Lower leg skin (tissue), 4 donors: Measurements from ENCODE around the gene YES1. TPM values are rescaled to one million over a fixed set of nuclear protein-coding genes. Genes with fewer than 3 reads are reported as not detected.
"Not testable (repeated sequence)": the region's sequence is repeated elsewhere in the genome, so short reads cannot be mapped to it uniquely, and the experiment has no call there.

Experiments used
- DNase-seq, 2 donors: peaks; one replicate each; pipeline ENCODE4 v3.0.0-alpha.2; 2019; ENCODE audit warnings: low spot score in 2 of 2
- H3K4me3 ChIP-seq: fragments of 200-600 bp; sonication (generic); 2 replicates; pipeline ENCODE4 v1.5.1; 2017; ENCODE audit warnings: mild to moderate bottlenecking, low read depth; ENCODE audit not compliant: poor library complexity, severe bottlenecking
- POLR2A ChIP-seq, 2 donors: fragments of 450-650 bp; IDR thresholded peaks; one replicate each; pipeline ENCODE4 v1.6.1; 2016 to 2017; ENCODE audit warnings: antibody characterized with exemption in 2 of 2, mild to moderate bottlenecking in 1 of 2, moderate library complexity in 1 of 2
- WGBS, 2 donors: methylation state at CpG; one replicate each; pipeline ENCODE4 v1.1.5; 2018; 5-methylcytosine and 5-hydroxymethylcytosine counted together
- intact Hi-C: fragments of 100-400 bp; cut with DNase I; formaldehyde crosslinking; loops from one replicate; pipeline ENCODE4 v1.15.0; 2023; ENCODE audit warnings: low total_unique reads
- total RNA-seq, 4 donors: library from RNA; depleted of rRNA; stranded (reverse); fragments of >200 nt; gene quantifications; one replicate each; pipeline ENCODE4 v1.1.0, GENCODE V29; 2016
- TF ChIP-seq, protein P1 (sequence below), 3 donors: fragments of 450-650 bp; IDR thresholded peaks; one replicate each; pipeline ENCODE4 v1.5.1; 2016; ENCODE audit warnings: antibody characterized with exemption in 3 of 3, mild to moderate bottlenecking in 3 of 3, moderate library complexity in 2 of 3

Gene YES1
- total RNA-seq, 4 donors from 2014 or later: 62.3 to 133 (median 90.0) TPM

- DNase-seq: no peak
- TF ChIP-seq POLR2A (IDR thresholded peaks at IDR 0.05): no peak
- TF ChIP-seq, protein P1, sequence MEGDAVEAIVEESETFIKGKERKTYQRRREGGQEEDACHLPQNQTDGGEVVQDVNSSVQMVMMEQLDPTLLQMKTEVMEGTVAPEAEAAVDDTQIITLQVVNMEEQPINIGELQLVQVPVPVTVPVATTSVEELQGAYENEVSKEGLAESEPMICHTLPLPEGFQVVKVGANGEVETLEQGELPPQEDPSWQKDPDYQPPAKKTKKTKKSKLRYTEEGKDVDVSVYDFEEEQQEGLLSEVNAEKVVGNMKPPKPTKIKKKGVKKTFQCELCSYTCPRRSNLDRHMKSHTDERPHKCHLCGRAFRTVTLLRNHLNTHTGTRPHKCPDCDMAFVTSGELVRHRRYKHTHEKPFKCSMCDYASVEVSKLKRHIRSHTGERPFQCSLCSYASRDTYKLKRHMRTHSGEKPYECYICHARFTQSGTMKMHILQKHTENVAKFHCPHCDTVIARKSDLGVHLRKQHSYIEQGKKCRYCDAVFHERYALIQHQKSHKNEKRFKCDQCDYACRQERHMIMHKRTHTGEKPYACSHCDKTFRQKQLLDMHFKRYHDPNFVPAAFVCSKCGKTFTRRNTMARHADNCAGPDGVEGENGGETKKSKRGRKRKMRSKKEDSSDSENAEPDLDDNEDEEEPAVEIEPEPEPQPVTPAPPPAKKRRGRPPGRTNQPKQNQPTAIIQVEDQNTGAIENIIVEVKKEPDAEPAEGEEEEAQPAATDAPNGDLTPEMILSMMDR (IDR thresholded peaks at IDR 0.05): no peak
- WGBS, 2 donors: 97% methylated on average over 2 of the region's 2 CpGs
- no peak overlapping the region for H3K4me3 ChIP-seq
- intact Hi-C loops: no loop called here
Observed at GRCh38 chr18:744832-745597, 67.0 kb downstream of the YES1 start.

- no peak overlapping the region for H3K4me3 ChIP-seq
- no peak for DNase-seq
- TF ChIP-seq, protein P1 (IDR thresholded peaks at IDR 0.05): peak in 1 of 3 donors; percentile 13
- TF ChIP-seq POLR2A (IDR thresholded peaks at IDR 0.05): no peak
- intact Hi-C loops: no loop called here
Observed at GRCh38 chr18:741931-742512, 70.0 kb downstream of the YES1 start.

GRCh38 chr18:732371-732770 is 79.7 kb downstream of the YES1 start:
- no peak for DNase-seq
- WGBS, 2 donors: 93 to 95% methylated on average over 3 of the region's 3 CpGs
- H3K4me3 ChIP-seq: no peak overlapping the region
- no peak for TF ChIP-seq POLR2A (IDR thresholded peaks at IDR 0.05)
- TF ChIP-seq, protein P1 (IDR thresholded peaks at IDR 0.05): no peak
- intact Hi-C loops: no loop called here

DNA sequence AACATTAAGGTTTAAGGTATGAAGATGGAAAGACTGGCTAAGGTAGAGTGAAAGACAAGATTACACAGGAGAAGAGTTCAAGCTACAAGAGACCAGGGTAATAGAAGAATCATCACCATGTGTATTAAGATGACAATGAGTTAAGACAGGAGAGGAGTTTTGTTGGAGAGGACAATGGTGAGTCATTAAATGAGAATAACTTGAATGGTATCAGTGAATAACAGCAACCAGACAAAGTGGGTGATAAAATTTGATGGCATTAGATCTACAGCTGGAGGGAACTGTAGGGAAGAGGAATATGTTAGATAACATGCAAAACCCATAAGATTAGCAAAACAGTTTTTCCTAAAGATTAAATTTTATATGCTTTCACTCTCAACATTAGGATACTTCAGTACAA is 80.9 kb downstream of the YES1 start:
- intact Hi-C loops: no loop called here
- no peak for DNase-seq
- no peak for TF ChIP-seq POLR2A (IDR thresholded peaks at IDR 0.05)
- TF ChIP-seq, protein P1 (IDR thresholded peaks at IDR 0.05): no peak
- H3K4me3 ChIP-seq: no peak overlapping the region

DNA sequence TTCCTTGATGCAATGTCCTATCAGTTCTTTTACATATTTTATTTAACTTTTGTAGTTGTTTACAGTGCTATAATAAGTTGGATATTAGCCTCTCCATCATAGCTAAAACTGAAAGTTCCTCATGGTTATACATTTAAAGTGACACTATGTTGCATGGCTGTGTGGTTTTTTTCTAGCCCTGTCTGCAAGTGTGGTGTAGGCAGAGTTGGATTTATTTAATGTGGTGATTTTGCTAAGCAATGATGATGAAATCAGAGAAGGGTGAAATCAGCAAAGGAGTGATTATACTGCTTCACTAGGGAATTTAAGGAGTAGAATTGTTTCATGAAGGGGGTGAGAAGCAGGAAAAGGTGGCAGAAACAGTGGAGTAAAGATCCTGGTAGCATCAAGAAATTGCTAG is 81.3 kb downstream of the YES1 start:
- H3K4me3 ChIP-seq: no peak overlapping the region
- TF ChIP-seq, protein P1 (IDR thresholded peaks at IDR 0.05): no peak
- no peak for TF ChIP-seq POLR2A (IDR thresholded peaks at IDR 0.05)
- no peak for DNase-seq
- intact Hi-C loops: no loop called here

DNA sequence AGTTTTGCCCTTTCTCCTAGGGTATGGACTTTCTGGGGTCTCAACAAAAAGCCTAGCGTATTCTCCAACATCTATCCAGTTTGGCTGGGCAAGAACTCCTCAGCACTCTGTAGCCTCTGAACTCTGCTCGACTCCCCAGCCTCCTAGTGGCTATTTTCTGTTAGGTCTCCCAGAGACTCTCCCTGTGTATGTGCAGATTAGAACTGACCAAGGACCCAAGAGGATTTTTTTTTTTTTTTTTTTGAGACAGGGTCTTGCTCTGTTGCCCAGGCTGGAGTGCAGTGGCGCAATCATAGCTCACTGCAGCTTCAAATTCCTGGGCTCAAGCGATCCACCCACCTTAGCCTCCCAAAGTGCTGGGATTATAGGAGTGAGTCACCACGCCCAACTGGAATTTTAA is 81.9 kb downstream of the YES1 start:
- intact Hi-C loops, H3K4me3 ChIP-seq, DNase-seq: not testable (repeated sequence)
- 97 to 99% methylated on average over 5 of the region's 5 CpGs for WGBS, 2 donors
